H1 (cell line): ENCODE data around the gene PTPRD. TPM values are rescaled to one million over a fixed set of nuclear protein-coding genes. Genes with fewer than 3 reads are reported as not detected.

ENCODE experiments used
- BCL11A ChIP-seq, 2 experiments: IDR thresholded peaks; one replicate each; pipeline ENCODE4 v1.6.1; 2011; ENCODE audit warnings: low read depth in 2 of 2, low read length in 2 of 2, mild to moderate bottlenecking in 2 of 2
- CHD7 ChIP-seq: fragments of 300-600 bp; sonication (generic); IDR thresholded peaks from 2 replicates; pipeline ENCODE4 v1.7.1; 2012; ENCODE audit warnings: low read length, moderate library complexity, mild to moderate bottlenecking, inconsistent platforms; ENCODE audit not compliant: insufficient replicate concordance
- CTCF ChIP-seq, 3 experiments: IDR thresholded peaks; 1 replicate in 2 of 3; 2 replicates in 1 of 3; pipeline versions ENCODE4 v1.5.1 to v1.6.1; 2011; ENCODE audit warnings: low read length in 3 of 3, mild to moderate bottlenecking in 3 of 3, inconsistent platforms in 2 of 3, low read depth in 1 of 3, moderate library complexity in 1 of 3; ENCODE audit not compliant: insufficient read depth in 1 of 3; ENCODE audit errors: control extremely low read depth in 1 of 3
- KDM4A ChIP-seq: IDR thresholded peaks from one replicate; pipeline ENCODE4 v1.7.1; 2012; ENCODE audit warnings: low read depth, mild to moderate bottlenecking, moderate library complexity, low read length, inconsistent platforms; ENCODE audit not compliant: severe bottlenecking
- POU5F1 ChIP-seq: IDR thresholded peaks from 2 replicates; pipeline ENCODE4 v1.6.1; 2011; ENCODE audit warnings: low read depth, mild to moderate bottlenecking, low read length, moderate library complexity
- SRF ChIP-seq: IDR thresholded peaks from 2 replicates; pipeline ENCODE4 v1.6.1; 2011; ENCODE audit warnings: mild to moderate bottlenecking, low read depth, low read length, moderate library complexity
- USF2 ChIP-seq: IDR thresholded peaks from 2 replicates; pipeline ENCODE4 v1.6.1; 2011; ENCODE audit warnings: low read length, improper control_type of control experiment
- polyA plus RNA-seq, 7 experiments: library from polyadenylated mRNA; depleted of rRNA in 3 of 7; stranded (reverse) in 5 of 7; unstranded in 2 of 7; fragments of >200 nt in 5 of 7; fragments of 200-250 nt in 2 of 7; gene quantifications; 1 replicate in 5 of 7; 2 replicates in 1 of 7; 4 replicates in 1 of 7; pipeline versions ENCODE4 v1.2.1 to v1.2.3, GENCODE V29; 2011 to 2013; ENCODE audit warnings: missing spikeins in 2 of 7, mixed read lengths in 2 of 7
- total RNA-seq: library from RNA; stranded (reverse); fragmentation: NEBNext Ultra II Directional; extraction: Animal tissue kit (Norgen Biotek cat#: 25700); gene quantifications from 2 replicates; pipeline ENCODE4 v1.2.1, GENCODE V29; 2021

The PTPRD gene
- total and polyA plus RNA-seq, 2 of the 8 experiments (the other 6 are each of a cell fraction or from before 2014, with no cell fraction given): 17.2 to 77.0 TPM

GRCh38 chr9:8850914-8851313, 1761.9 kb downstream of the PTPRD start (continued):
- no peak for TF ChIP-seq CHD7
- no peak for TF ChIP-seq KDM4A
- TF ChIP-seq BCL11A (IDR thresholded peaks at IDR 0.05; ENCODE audit: low read depth in 2 of 2, low read length in 2 of 2): no peak
- no peak for TF ChIP-seq CTCF (IDR thresholded peaks at IDR 0.05; ENCODE audit: control extremely low read depth in 1 of 3, insufficient read depth in 1 of 3, low read depth in 1 of 3, low read length in 3 of 3)
- TF ChIP-seq USF2: no peak
- TF ChIP-seq POU5F1: no peak
- TF ChIP-seq SRF: no peak
